Measurements from ENCODE around the gene XRCC1. TPM values are rescaled to one million over a fixed set of nuclear protein-coding genes. Genes with fewer than 3 reads are reported as not detected.

Gene XRCC1
- total RNA-seq, 6 experiments from 2014 or later: 16.2 to 29.8 (median 27.1) TPM

DNA sequence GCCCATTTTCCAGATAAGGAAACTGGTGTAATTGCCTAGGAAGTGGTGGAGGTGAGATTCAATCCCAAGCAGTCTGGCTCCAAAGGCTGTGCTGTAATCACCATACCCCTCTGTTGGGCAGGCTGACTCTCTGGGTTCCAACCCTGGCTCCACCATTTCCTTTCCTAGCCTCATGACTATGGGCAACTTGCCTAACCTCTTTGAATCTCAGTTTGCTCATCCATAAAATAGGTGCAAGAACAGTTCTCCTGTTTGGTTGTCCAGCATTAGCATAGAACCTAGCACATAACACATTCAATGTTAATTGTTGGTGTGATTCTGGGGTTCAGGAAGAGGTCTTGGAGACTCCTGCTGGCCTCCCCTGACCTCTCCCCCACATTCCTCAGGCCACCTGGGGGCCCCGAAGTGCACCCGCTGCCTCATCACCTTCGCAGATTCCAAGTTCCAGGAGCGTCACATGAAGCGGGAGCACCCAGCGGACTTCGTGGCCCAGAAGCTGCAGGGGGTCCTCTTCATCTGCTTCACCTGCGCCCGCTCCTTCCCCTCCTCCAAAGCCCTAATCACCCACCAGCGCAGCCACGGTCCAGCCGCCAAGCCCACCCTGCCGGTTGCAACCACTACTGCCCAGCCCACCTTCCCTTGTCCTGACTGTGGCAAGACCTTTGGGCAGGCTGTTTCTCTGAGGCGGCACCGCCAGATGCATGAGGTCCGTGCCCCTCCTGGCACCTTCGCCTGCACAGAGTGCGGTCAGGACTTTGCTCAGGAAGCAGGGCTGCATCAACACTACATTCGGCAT lies 23.3 kb upstream of the XRCC1 start:
- Mint-ChIP-seq H3K9me3 (no peaks in the 10 kb centered on the region), H3K27ac (no peak overlapping the region), H3K36me3 (ENCODE audit: low read depth) (peaks cover 9% of the 10 kb centered on the region), H3K4me3 (peak overlapping the region; percentile 94; the same call in 1 of the 2 replicates), H3K27me3 (ENCODE audit: insufficient read depth) (peaks cover 7% of the 10 kb centered on the region), H3K4me1 (ENCODE audit: low read depth) (peaks cover 20% of the 10 kb centered on the region)
- DNase-seq: no peak
- TF ChIP-seq, protein P1, sequence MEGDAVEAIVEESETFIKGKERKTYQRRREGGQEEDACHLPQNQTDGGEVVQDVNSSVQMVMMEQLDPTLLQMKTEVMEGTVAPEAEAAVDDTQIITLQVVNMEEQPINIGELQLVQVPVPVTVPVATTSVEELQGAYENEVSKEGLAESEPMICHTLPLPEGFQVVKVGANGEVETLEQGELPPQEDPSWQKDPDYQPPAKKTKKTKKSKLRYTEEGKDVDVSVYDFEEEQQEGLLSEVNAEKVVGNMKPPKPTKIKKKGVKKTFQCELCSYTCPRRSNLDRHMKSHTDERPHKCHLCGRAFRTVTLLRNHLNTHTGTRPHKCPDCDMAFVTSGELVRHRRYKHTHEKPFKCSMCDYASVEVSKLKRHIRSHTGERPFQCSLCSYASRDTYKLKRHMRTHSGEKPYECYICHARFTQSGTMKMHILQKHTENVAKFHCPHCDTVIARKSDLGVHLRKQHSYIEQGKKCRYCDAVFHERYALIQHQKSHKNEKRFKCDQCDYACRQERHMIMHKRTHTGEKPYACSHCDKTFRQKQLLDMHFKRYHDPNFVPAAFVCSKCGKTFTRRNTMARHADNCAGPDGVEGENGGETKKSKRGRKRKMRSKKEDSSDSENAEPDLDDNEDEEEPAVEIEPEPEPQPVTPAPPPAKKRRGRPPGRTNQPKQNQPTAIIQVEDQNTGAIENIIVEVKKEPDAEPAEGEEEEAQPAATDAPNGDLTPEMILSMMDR (IDR thresholded peaks at IDR 0.05): no peak

DNA sequence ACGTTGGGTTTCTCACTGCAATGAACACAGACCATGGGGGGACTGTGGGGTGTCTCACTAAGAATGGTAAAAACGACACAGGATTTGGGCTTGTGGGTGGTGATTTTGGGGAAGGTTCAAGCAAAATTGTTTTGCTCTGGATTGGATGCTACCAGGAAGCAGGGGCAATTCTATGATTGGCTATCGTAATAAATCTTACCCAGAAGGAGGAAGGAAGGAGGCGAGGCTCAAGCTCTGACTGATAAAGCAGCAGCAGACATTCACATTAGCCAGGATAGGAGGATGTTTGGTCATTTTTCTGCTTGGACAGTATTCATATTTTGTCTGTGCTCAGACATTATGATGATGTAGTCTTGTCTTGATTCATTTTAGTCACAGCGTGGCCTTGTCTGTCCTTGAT lies 22.5 kb upstream of the XRCC1 start:
- Mint-ChIP-seq H3K27me3 (ENCODE audit: insufficient read depth) (peaks cover 5% of the 10 kb centered on the region), H3K27ac (peak overlapping the region; percentile 99), H3K9me3 (no peaks in the 10 kb centered on the region), H3K4me3 (peak overlapping the region; percentile 94), H3K36me3 (ENCODE audit: low read depth) (peaks cover 14% of the 10 kb centered on the region), H3K4me1 (ENCODE audit: low read depth) (peaks cover 26% of the 10 kb centered on the region)
- no peak for DNase-seq
- TF ChIP-seq, protein P1 (IDR thresholded peaks at IDR 0.05): no peak

DNA sequence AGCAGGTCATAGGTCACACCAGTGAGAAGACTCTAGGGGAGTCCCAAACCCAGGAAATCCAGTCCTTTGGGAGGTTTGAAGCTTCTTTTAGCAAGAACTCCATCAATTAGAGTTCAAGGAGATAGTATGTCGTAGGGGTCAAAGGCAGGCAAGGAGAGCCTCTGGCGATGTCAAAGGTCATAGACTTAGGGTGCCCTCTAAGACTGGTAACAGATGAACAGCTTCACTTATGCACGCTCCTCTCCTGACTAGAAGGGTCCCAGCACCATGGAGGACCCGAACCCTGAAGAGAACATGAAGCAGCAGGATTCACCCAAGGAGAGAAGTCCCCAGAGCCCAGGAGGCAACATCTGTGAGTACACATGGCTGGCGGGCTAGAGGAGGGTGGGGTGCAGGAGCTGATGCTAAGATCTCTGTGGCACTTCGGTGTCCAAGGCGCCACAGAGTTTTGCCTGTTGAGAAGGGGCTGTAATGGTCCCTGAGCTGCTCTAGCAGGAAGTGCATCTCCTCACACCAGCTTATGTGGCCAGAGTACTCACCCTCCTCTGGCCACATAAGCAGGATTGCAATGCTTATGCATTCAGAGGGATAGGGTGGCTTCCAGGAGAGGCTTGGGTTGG lies 21.6 kb upstream of the XRCC1 start:
- no peak for DNase-seq
- Mint-ChIP-seq H3K9me3 (no peaks in the 10 kb centered on the region), H3K4me1 (ENCODE audit: low read depth) (peaks cover 26% of the 10 kb centered on the region), H3K27ac (peak overlapping the region; percentile 99), H3K4me3 (peak overlapping the region; percentile 94), H3K27me3 (ENCODE audit: insufficient read depth) (peaks cover 5% of the 10 kb centered on the region), H3K36me3 (ENCODE audit: low read depth) (peaks cover 14% of the 10 kb centered on the region)
- TF ChIP-seq, protein P1 (IDR thresholded peaks at IDR 0.05): no peak

DNA sequence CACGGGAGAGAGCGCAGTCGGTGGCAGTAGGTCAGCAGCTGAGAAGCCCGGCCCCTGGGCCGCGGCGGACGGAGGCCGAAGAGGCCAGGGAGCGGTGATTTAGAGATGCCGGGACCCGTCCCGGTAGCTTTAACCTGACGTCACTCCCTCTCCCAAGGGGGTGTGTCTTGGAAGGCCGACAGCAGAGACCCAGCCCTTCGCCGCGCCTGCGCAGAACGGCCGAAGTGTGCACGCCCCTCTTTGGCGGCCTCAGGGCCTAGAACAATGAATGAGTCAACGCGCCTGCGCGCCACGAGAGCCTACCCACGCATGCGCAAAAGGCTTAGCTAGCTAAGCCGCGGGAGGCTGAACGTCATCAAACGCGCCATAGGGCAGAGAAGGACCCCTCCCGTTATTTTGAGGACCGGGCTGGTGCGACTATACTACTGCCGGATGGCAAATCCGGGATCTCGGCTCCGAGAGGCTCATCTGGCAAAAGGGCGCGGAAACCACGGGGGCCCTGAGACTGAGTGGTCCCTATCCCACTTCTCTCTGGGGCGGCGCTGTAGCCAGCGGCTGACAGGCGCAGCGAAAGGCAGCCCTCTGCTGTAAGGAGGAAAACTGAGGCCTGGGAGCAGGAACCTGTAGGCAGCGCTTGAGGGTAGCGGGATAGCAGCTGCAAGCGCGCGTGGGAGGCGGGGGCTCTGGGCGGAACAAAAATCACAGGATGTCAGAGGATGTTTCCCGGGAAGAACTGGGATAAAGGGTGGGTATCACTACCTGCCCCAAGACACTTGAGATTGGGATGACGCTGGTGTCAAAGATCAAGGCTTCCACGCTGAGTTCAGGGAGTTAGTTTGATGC lies 20.9 kb upstream of the XRCC1 start, which contains the start of the genes IRGQ and ZNF576:
Gene IRGQ (minus strand): TSS at position 136 of the 843 bp plus-strand sequence. CDS start 796 bp downstream, outside the sequence.
Gene ZNF576 (plus strand): TSS at position 597 of the 843 bp plus-strand sequence. CDS start 514 bp downstream, outside the sequence.
- H3K4me3 Mint-ChIP-seq: peak within 1 kb of the TSS; percentile 94
- H3K36me3 Mint-ChIP-seq (ENCODE audit: low read depth): peaks cover 14% of the 10 kb centered on the region
- DNase-seq: peak; percentile 99
- peaks cover 5% of the 10 kb centered on the region for H3K27me3 Mint-ChIP-seq (ENCODE audit: insufficient read depth)
- peaks cover 26% of the 10 kb centered on the region for H3K4me1 Mint-ChIP-seq (ENCODE audit: low read depth)
- peak within 1 kb of the TSS; percentile 99 for H3K27ac Mint-ChIP-seq
- no peaks in the 10 kb centered on the region for H3K9me3 Mint-ChIP-seq
- TF ChIP-seq, protein P1 (IDR thresholded peaks at IDR 0.05): peak; percentile 54

DNA sequence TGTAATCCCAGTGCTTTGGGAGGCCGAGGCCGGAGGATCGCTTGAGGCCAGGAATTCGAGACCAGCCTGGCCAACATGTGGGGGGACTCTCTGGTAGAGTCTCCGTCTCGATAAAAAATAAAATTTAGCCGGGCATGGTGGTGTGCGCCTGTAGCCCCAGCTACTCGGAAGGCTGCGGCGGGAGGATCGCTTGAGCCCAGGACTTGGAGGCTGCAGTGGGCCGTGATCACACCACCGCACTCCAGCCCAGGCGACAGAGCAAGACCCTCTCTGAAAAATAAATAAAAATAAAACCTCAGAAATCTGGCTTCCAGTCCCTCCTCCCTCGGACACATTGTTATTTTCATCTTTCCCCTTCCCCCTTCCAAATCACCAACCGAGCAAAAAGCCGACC lies 20.3 kb upstream of the XRCC1 start:
- peak overlapping the region; percentile 94 for H3K4me3 Mint-ChIP-seq
- TF ChIP-seq, protein P1 (IDR thresholded peaks at IDR 0.05): no peak
- peaks cover 26% of the 10 kb centered on the region for H3K4me1 Mint-ChIP-seq (ENCODE audit: low read depth)
- no peaks in the 10 kb centered on the region for H3K9me3 Mint-ChIP-seq
- peaks cover 18% of the 10 kb centered on the region for H3K36me3 Mint-ChIP-seq (ENCODE audit: low read depth)
- peak overlapping the region; percentile 99 for H3K27ac Mint-ChIP-seq
- peaks cover 5% of the 10 kb centered on the region for H3K27me3 Mint-ChIP-seq (ENCODE audit: insufficient read depth)
- DNase-seq: peak; percentile 13
